Right renal pelvis (tissue), 4 donors: Measurements from ENCODE around the gene ABCA2. TPM values are rescaled to one million over a fixed set of nuclear protein-coding genes. Genes with fewer than 3 reads are reported as not detected.
"Not testable (repeated sequence)": the region's sequence is repeated elsewhere in the genome, so short reads cannot be mapped to it uniquely, and the experiment has no call there.

Experiments used
- DNase-seq, 4 donors: peaks; one replicate each; pipeline ENCODE4 v3.0.0-alpha.2; 2013; ENCODE audit warnings: low read depth in 4 of 4, low spot score in 3 of 4, missing footprints in 1 of 4
- polyA plus RNA-seq, 4 donors: library from polyadenylated mRNA; unstranded; fragments of 120-200 nt; gene quantifications; one replicate each; pipeline ENCODE4 v1.2.1, GENCODE V29; 2013; ENCODE audit not compliant: insufficient read length in 4 of 4

The ABCA2 gene
- polyA plus RNA-seq, 4 donors: 33.3 to 57.9 (median 40.2) TPM

- DNase-seq: no peak
These were observed 11.6 kb downstream of the ABCA2 start for GRCh38 chr9:137016436-137016835.

GRCh38 chr9:137015976-137016375, 12.1 kb downstream of the ABCA2 start:
- DNase-seq: no peak

GRCh38 chr9:137015540-137015930, 12.5 kb downstream of the ABCA2 start:
- no peak for DNase-seq

- DNase-seq: no peak
These were observed 13.1 kb downstream of the ABCA2 start for GRCh38 chr9:137014776-137015539.

GRCh38 chr9:137014166-137014565, 13.9 kb downstream of the ABCA2 start:
- DNase-seq: no peak

- no peak for DNase-seq
These were observed 14.5 kb downstream of the ABCA2 start for GRCh38 chr9:137013571-137013940.

GRCh38 chr9:137012694-137013570, 15.1 kb downstream of the ABCA2 start:
- DNase-seq: no peak

- DNase-seq: no peak
These were observed 15.9 kb downstream of the ABCA2 start for GRCh38 chr9:137011907-137012675.

GRCh38 chr9:137011156-137011555, 16.9 kb downstream of the ABCA2 start:
- DNase-seq: no peak

- no peak for DNase-seq
These were observed 17.9 kb downstream of the ABCA2 start for GRCh38 chr9:137009938-137010732.

GRCh38 chr9:137009217-137009616, 18.8 kb downstream of the ABCA2 start:
- no peak for DNase-seq

- no peak for DNase-seq
These were observed 19.7 kb downstream of the ABCA2 start for GRCh38 chr9:137008312-137008711.

GRCh38 chr9:137007816-137008270, 20.2 kb downstream of the ABCA2 start:
- DNase-seq: no peak

GRCh38 chr9:137007108-137007815, 20.8 kb downstream of the ABCA2 start:
- DNase-seq: no peak

- DNase-seq: no peak
These were observed 21.7 kb downstream of the ABCA2 start for GRCh38 chr9:137006116-137007003.

- DNase-seq: not testable (repeated sequence)
These were observed 23.8 kb downstream of the ABCA2 start for GRCh38 chr9:137004285-137004684.

- DNase-seq: no peak
These were observed 25.4 kb downstream of the ABCA2 start for GRCh38 chr9:137002646-137003041.

GRCh38 chr9:137001857-137002645, 26.0 kb downstream of the ABCA2 start:
- DNase-seq: no peak
